H1 (cell line): ENCODE data around the gene SNX6. TPM values are rescaled to one million over a fixed set of nuclear protein-coding genes. Genes with fewer than 3 reads are reported as not detected.

Experiments used
- ASH2L ChIP-seq: fragments of 200-600, 300-600 bp; sonication (generic); IDR thresholded peaks from one replicate; pipeline ENCODE4 v1.7.1; 2017; ENCODE audit warnings: low read length
- BACH1 ChIP-seq: IDR thresholded peaks from 2 replicates; pipeline ENCODE4 v1.6.1; 2012; ENCODE audit warnings: low read length, improper control_type of control experiment
- BCL11A ChIP-seq, 2 experiments: IDR thresholded peaks; one replicate each; pipeline ENCODE4 v1.6.1; 2011; ENCODE audit warnings: low read depth in 2 of 2, low read length in 2 of 2, mild to moderate bottlenecking in 2 of 2
- CBX5 ChIP-seq: fragments of 300-800, 300-1000 bp; sonication (generic); IDR thresholded peaks from 2 replicates; pipeline ENCODE4 v1.7.1; 2016; ENCODE audit warnings: antibody characterized with exemption, low read length, low read depth
- CEBPB ChIP-seq: IDR thresholded peaks from 2 replicates; pipeline ENCODE4 v1.6.1; 2012; ENCODE audit warnings: low read depth, low read length
- CHD2 ChIP-seq: IDR thresholded peaks from 2 replicates; pipeline ENCODE4 v1.6.1; 2012; ENCODE audit warnings: low read length, improper control_type of control experiment
- CREB1 ChIP-seq: IDR thresholded peaks from 2 replicates; pipeline ENCODE4 v1.6.1; 2012; ENCODE audit warnings: inconsistent platforms
- CTBP2 ChIP-seq: IDR thresholded peaks from 2 replicates; pipeline ENCODE4 v1.7.0; 2011; ENCODE audit warnings: borderline replicate concordance, mild to moderate bottlenecking, moderate library complexity, mixed read lengths, low read length; ENCODE audit not compliant: insufficient read depth, insufficient read length
- E2F6 ChIP-seq: IDR thresholded peaks from 2 replicates; pipeline ENCODE4 v1.6.1; 2012; ENCODE audit warnings: inconsistent platforms
- KDM1A ChIP-seq: fragments of 200-600, 300-600 bp; sonication (generic); IDR thresholded peaks from 2 replicates; pipeline ENCODE4 v1.7.1; 2016; ENCODE audit warnings: mild to moderate bottlenecking, low read length, borderline replicate concordance
- MAFK ChIP-seq: IDR thresholded peaks from 2 replicates; pipeline ENCODE4 v1.6.1; 2012; ENCODE audit warnings: low read depth, mild to moderate bottlenecking, improper control_type of control experiment, low read length
- NRF1 ChIP-seq: IDR thresholded peaks from 2 replicates; pipeline ENCODE4 v1.6.1; 2011; ENCODE audit warnings: mild to moderate bottlenecking, low read depth, low read length, improper control_type of control experiment
- PHF8 ChIP-seq: fragments of 200-600 bp; sonication (generic); conservative IDR thresholded peaks from 2 replicates; pipeline ENCODE4 v1.7.1; 2012; ENCODE audit warnings: low read depth, mild to moderate bottlenecking, inconsistent platforms, low read length, moderate library complexity
- POLR2A ChIP-seq, 2 experiments: IDR thresholded peaks; 1 replicate in 1 of 2; 2 replicates in 1 of 2; pipeline ENCODE4 v1.6.1; 2011; ENCODE audit warnings: low read depth in 2 of 2, low read length in 2 of 2, mild to moderate bottlenecking in 2 of 2; ENCODE audit errors: control extremely low read depth in 1 of 2
- POLR2AphosphoS5 ChIP-seq: IDR thresholded peaks from 2 replicates; pipeline ENCODE4 v1.6.1; 2011; ENCODE audit warnings: low read depth, low read length
- RAD21 ChIP-seq, 2 experiments: IDR thresholded peaks in 1 of 2; conservative IDR thresholded peaks in 1 of 2; 2 replicates each; pipeline ENCODE4 v1.6.1; 2011; ENCODE audit warnings: low read depth in 2 of 2, low read length in 2 of 2, improper control_type of control experiment in 1 of 2, inconsistent platforms in 1 of 2, mild to moderate bottlenecking in 1 of 2, moderate library complexity in 1 of 2
- SAP30 ChIP-seq: fragments of 300-600 bp; sonication (generic); IDR thresholded peaks from 2 replicates; pipeline ENCODE4 v1.7.1; 2012; ENCODE audit warnings: low read length, moderate library complexity, mild to moderate bottlenecking, inconsistent platforms; ENCODE audit not compliant: insufficient read depth, insufficient replicate concordance
- SIN3A ChIP-seq, 2 experiments: IDR thresholded peaks in 1 of 2; conservative IDR thresholded peaks in 1 of 2; 2 replicates each; pipeline ENCODE4 v1.6.1; 2011 to 2012; ENCODE audit warnings: low read length in 2 of 2, improper control_type of control experiment in 1 of 2, low read depth in 1 of 2, mild to moderate bottlenecking in 1 of 2
- SIRT6 ChIP-seq: IDR thresholded peaks from one replicate; pipeline ENCODE4 v1.7.1; 2012; ENCODE audit warnings: low read length, inconsistent platforms
- TAF1 ChIP-seq: IDR thresholded peaks from 2 replicates; pipeline ENCODE4 v1.6.1; 2011; ENCODE audit warnings: mild to moderate bottlenecking, low read depth, low read length
- TBP ChIP-seq: IDR thresholded peaks from 2 replicates; pipeline ENCODE4 v1.6.1; 2011; ENCODE audit warnings: low read depth, low read length, improper control_type of control experiment
- YY1 ChIP-seq: IDR thresholded peaks from 2 replicates; pipeline ENCODE4 v1.6.1; 2011; ENCODE audit warnings: low read depth, mild to moderate bottlenecking, low read length
- polyA plus RNA-seq, 7 experiments: library from polyadenylated mRNA; depleted of rRNA in 3 of 7; stranded (reverse) in 5 of 7; unstranded in 2 of 7; fragments of >200 nt in 5 of 7; fragments of 200-250 nt in 2 of 7; gene quantifications; 1 replicate in 5 of 7; 2 replicates in 1 of 7; 4 replicates in 1 of 7; pipeline versions ENCODE4 v1.2.1 to v1.2.3, GENCODE V29; 2011 to 2013; ENCODE audit warnings: missing spikeins in 2 of 7, mixed read lengths in 2 of 7
- total RNA-seq: library from RNA; stranded (reverse); fragmentation: NEBNext Ultra II Directional; extraction: Animal tissue kit (Norgen Biotek cat#: 25700); gene quantifications from 2 replicates; pipeline ENCODE4 v1.2.1, GENCODE V29; 2021
- TF ChIP-seq, protein P1 (sequence below): IDR thresholded peaks from 2 replicates; pipeline ENCODE4 v1.6.1; 2011; ENCODE audit warnings: low read depth, mild to moderate bottlenecking, low read length; ENCODE audit not compliant: insufficient read depth

SNX6 gene
- total and polyA plus RNA-seq, 2 of the 8 experiments (the other 6 are each of a cell fraction or from before 2014, with no cell fraction given): 53.4 to 71.1 TPM

DNA sequence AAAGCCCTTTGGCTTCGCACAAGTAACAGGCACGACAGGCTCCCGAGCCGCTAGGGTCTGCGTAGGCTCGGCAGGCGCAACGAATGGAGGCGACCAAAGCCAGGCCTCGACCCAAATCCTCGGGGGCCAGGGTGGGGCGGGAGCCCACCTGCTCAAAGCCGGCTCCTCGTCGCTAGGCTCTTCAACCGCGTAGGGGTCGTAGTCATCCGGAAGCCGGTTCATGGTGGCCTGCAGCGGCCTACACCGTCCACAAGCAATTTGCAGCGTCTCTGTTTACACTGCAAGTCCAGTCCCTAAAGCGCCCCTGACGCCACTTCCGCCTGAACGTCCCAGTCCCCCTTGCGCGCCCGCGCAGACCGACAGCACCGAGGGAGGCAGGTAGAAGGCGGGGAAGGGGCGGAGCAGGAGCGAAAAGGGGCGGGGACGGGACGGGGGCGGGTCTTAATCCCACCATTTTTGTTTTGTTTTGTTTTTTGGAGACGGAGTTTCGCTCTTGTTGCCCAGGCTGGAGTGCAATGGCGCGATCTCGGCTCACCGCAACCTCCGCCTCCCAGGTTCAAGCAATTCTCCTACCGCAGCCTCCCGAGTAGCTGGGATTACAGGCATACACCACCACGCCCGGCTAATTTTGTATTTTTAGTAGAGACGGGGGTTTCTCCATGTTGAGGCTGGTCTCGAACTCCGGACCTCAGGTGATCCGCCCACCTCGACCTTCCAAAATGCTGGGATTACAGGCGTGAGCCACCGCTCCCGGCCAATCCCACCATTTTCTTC, 90.4 kb downstream of the SNX6 start, which contains the start of gene EAPP (continued):
- TF ChIP-seq MAFK (no peak), POLR2A (IDR thresholded peaks at IDR 0.05; ENCODE audit: control extremely low read depth in 1 of 2, low read depth in 2 of 2, low read length in 2 of 2) (peak; percentile 79 to 95), CTBP2 (no peak), SIN3A (conservative IDR thresholded peaks at IDR 0.05 in 1 of 2, IDR thresholded peaks at IDR 0.05 in 1 of 2; ENCODE audit: low read depth in 1 of 2, low read length in 2 of 2) (peak; percentile 75 to 86; a peak in 3 of 4 replicates), BCL11A (IDR thresholded peaks at IDR 0.05; ENCODE audit: low read depth in 2 of 2, low read length in 2 of 2) (no peak), ASH2L (peak; percentile 91), SAP30 (peak; percentile 72), CBX5 (no peak), TAF1 (peak; percentile 93), SIRT6 (no peak), CEBPB (no peak), POLR2AphosphoS5 (peak; percentile 95), PHF8 (peak; percentile 94), KDM1A (peak; percentile 51; the same call in 1 of the 2 replicates), RAD21 (IDR thresholded peaks at IDR 0.05 in 1 of 2, conservative IDR thresholded peaks at IDR 0.05 in 1 of 2; ENCODE audit: low read depth in 2 of 2, low read length in 2 of 2) (0 out of 4 replicates have a peak, but pooled peaks of 1 of the 2 experiments have one; percentile 2), CREB1 (peak; percentile 84), YY1 (0 out of 2 replicates have a peak, but pooled peaks have one; percentile 22), TBP (peak; percentile 90), CHD2 (0 out of 2 replicates have a peak, but pooled peaks have one; percentile 9), BACH1 (0 out of 2 replicates have a peak, but pooled peaks have one; percentile 19), NRF1 (peak; percentile 38; the same call in 1 of the 2 replicates), E2F6 (no peak)
- TF ChIP-seq, protein P1, sequence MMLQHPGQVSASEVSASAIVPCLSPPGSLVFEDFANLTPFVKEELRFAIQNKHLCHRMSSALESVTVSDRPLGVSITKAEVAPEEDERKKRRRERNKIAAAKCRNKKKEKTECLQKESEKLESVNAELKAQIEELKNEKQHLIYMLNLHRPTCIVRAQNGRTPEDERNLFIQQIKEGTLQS: no peak
